SK-N-SH (cell line): ENCODE measurements around the gene INPP5A. TPM values are rescaled to one million over a fixed set of nuclear protein-coding genes. Genes with fewer than 3 reads are reported as not detected.

ENCODE experiments used
- CTCF ChIA-PET: fragments of 300-600, 350-600 bp; formaldehyde crosslinking; extraction: SDS; loops from one replicate; lab custom pipeline; 2021; lab: Yijun Ruan, JAX
- POLR2A ChIA-PET: fragments of 350-600 bp; sonication (Branson Sonifier 250); formaldehyde crosslinking; extraction: SDS; loops from one replicate; lab custom pipeline; 2020; ENCODE audit warnings: antibody characterized with exemption, inconsistent platforms; lab: Yijun Ruan, JAX
- DNase-seq: peaks from one replicate; pipeline ENCODE4 v3.0.0; 2012
- H2AFZ ChIP-seq: fragments of 200-600 bp; sonication (generic); 2 replicates; pipeline ENCODE4 v1.8.1; 2016; ENCODE audit warnings: antibody characterized with exemption, mild to moderate bottlenecking, low read depth
- H3F3A ChIP-seq: fragments of 200-600 bp; sonication (generic); replicated peaks from 2 replicates; pipeline ENCODE3; 2016; ENCODE audit warnings: antibody characterized with exemption, mild to moderate bottlenecking; ENCODE audit not compliant: insufficient read depth
- H3K27ac ChIP-seq, 2 experiments: fragments of 200-500 bp in 1 of 2; fragments of 200-600 bp in 1 of 2; sonication (Bioruptor generic) in 1 of 2; sonication (generic), shearing (Covaris generic) in 1 of 2; 2 replicates each; pipeline versions ENCODE4 v1.5.1 to v1.6.1; 2014 to 2016; ENCODE audit warnings: low read depth in 2 of 2, inconsistent platforms in 1 of 2, low read length in 1 of 2, mild to moderate bottlenecking in 1 of 2, mixed read lengths in 1 of 2
- H3K27me3 ChIP-seq: fragments of 200-600 bp; sonication (generic), shearing (Covaris generic); 2 replicates; pipeline ENCODE4 v1.6.1; 2016; ENCODE audit warnings: mixed run types; ENCODE audit not compliant: insufficient read depth
- H3K36me3 ChIP-seq, 2 experiments: fragments of 200-500 bp in 1 of 2; fragments of 200-600 bp in 1 of 2; sonication (Bioruptor generic) in 1 of 2; sonication (generic) in 1 of 2; replicated peaks in 1 of 2; 2 replicates each; pipeline versions ENCODE3 to v1.5.1; 2014 to 2016; ENCODE audit warnings: low read length in 1 of 2, mild to moderate bottlenecking in 1 of 2; ENCODE audit not compliant: insufficient read depth in 2 of 2, control insufficient read depth in 1 of 2
- H3K4me1 ChIP-seq, 2 experiments: fragments of 200-500 bp in 1 of 2; fragments of 200-600 bp in 1 of 2; sonication (Bioruptor generic) in 1 of 2; sonication (generic), shearing (Covaris generic) in 1 of 2; 2 replicates each; pipeline versions ENCODE4 v1.5.1 to v1.6.1; 2014 to 2016; ENCODE audit warnings: low read depth in 1 of 2, low read length in 1 of 2, mixed run types in 1 of 2; ENCODE audit not compliant: insufficient read depth in 2 of 2, control insufficient read depth in 1 of 2
- H3K4me2 ChIP-seq: fragments of 200-600 bp; sonication (generic), shearing (Covaris generic); 2 replicates; pipeline ENCODE4 v1.6.1; 2017; ENCODE audit warnings: mixed run types
- H3K4me3 ChIP-seq, 2 experiments: fragments of 200-500 bp in 1 of 2; fragments of 200-600 bp in 1 of 2; sonication (Bioruptor generic) in 1 of 2; sonication (generic), shearing (Covaris generic) in 1 of 2; 2 replicates each; pipeline versions ENCODE4 v1.5.1 to v1.8.1; 2014 to 2016; ENCODE audit warnings: low read depth in 2 of 2, inconsistent platforms in 1 of 2, low read length in 1 of 2, mild to moderate bottlenecking in 1 of 2, mixed read lengths in 1 of 2, moderate library complexity in 1 of 2
- H3K79me2 ChIP-seq: fragments of 200-600 bp; sonication (generic); 2 replicates; pipeline ENCODE4 v1.8.1; 2017; ENCODE audit warnings: mild to moderate bottlenecking; ENCODE audit not compliant: insufficient read depth
- H3K9ac ChIP-seq: fragments of 200-600 bp; sonication (generic); 2 replicates; pipeline ENCODE4 v1.6.1; 2017; ENCODE audit warnings: mixed run types
- H3K9me2 ChIP-seq: fragments of 200-600 bp; sonication (generic); 2 replicates; pipeline ENCODE4 v1.6.1; 2017; ENCODE audit warnings: mixed run types
- H3K9me3 ChIP-seq: fragments of 200-600 bp; sonication (generic); 2 replicates; pipeline ENCODE4 v1.6.1; 2017; ENCODE audit warnings: mixed run types, mild to moderate bottlenecking, moderate library complexity
- H4K20me1 ChIP-seq: fragments of 200-600 bp; sonication (generic); 2 replicates; pipeline ENCODE4 v1.6.1; 2017; ENCODE audit warnings: mild to moderate bottlenecking, mixed run types; ENCODE audit not compliant: insufficient read depth
- CHD2 ChIP-seq: fragments of 150-350 bp; IDR thresholded peaks from 2 replicates; pipeline ENCODE4 v1.6.1; 2018; ENCODE audit warnings: low read length; ENCODE audit not compliant: partially characterized antibody
- CTCF ChIP-seq: fragments of 200-600 bp; sonication (generic); IDR thresholded peaks from 2 replicates; pipeline ENCODE4 v1.6.1; 2017; ENCODE audit warnings: antibody characterized with exemption, mild to moderate bottlenecking, moderate library complexity
- EP300 ChIP-seq, 2 experiments: IDR thresholded peaks; 2 replicates each; pipeline versions ENCODE4 v1.4.0 to v1.6.1; 2012; ENCODE audit warnings: borderline replicate concordance in 1 of 2, low read depth in 1 of 2, low read length in 1 of 2
- EZH2phosphoT487 ChIP-seq: fragments of 200-600 bp; sonication (generic); IDR thresholded peaks from 2 replicates; pipeline ENCODE4 v1.6.1; 2017; ENCODE audit warnings: low read depth, mixed run types, mild to moderate bottlenecking, antibody characterized with exemption, moderate library complexity, borderline replicate concordance
- FOXJ3 ChIP-seq: sonication (generic); formaldehyde crosslinking; IDR thresholded peaks from 2 replicates; pipeline ENCODE4 v1.5.1; 2020; ENCODE audit warnings: mild to moderate bottlenecking, missing genetic modification reagents
- FOXM1 ChIP-seq: IDR thresholded peaks from 2 replicates; pipeline ENCODE4 v1.4.0; 2012; ENCODE audit warnings: low read depth, mild to moderate bottlenecking
- GATA2 ChIP-seq: sonication (generic); formaldehyde crosslinking; IDR thresholded peaks from 2 replicates; pipeline ENCODE4 v1.5.0; 2020; ENCODE audit warnings: mild to moderate bottlenecking, missing genetic modification reagents
- IRF3 ChIP-seq: fragments of 150-350 bp; IDR thresholded peaks from 2 replicates; pipeline ENCODE4 v1.6.1; 2016; ENCODE audit warnings: mild to moderate bottlenecking, low read depth, low read length
- MXI1 ChIP-seq: IDR thresholded peaks from 2 replicates; pipeline ENCODE4 v1.6.1; 2012; ENCODE audit warnings: mild to moderate bottlenecking, low read depth, low read length, improper control_type of control experiment
- RAD21 ChIP-seq: IDR thresholded peaks from 2 replicates; pipeline ENCODE4 v1.6.1; 2012; ENCODE audit warnings: mild to moderate bottlenecking, low read length
- RCOR1 ChIP-seq: fragments of 150-350 bp; IDR thresholded peaks from 2 replicates; pipeline ENCODE4 v1.6.1; 2017; ENCODE audit warnings: antibody characterized with exemption, low read length
- SIN3A ChIP-seq: IDR thresholded peaks from 2 replicates; pipeline ENCODE4 v1.6.1; 2012; ENCODE audit warnings: low read depth, mild to moderate bottlenecking, low read length, moderate library complexity, borderline replicate concordance
- SMC3 ChIP-seq: IDR thresholded peaks from 2 replicates; pipeline ENCODE4 v1.6.1; 2012; ENCODE audit warnings: low read depth, low read length, improper control_type of control experiment
- TEAD4 ChIP-seq: IDR thresholded peaks from 2 replicates; pipeline ENCODE4 v1.4.0; 2012; ENCODE audit warnings: mild to moderate bottlenecking, borderline replicate concordance; ENCODE audit not compliant: insufficient read depth
- ZBTB33 ChIP-seq: IDR thresholded peaks from 2 replicates; pipeline ENCODE4 v1.4.0; 2012; ENCODE audit warnings: low read depth, borderline replicate concordance
- WGBS: methylation state at CpG from one replicate; pipeline ENCODE4 v1.1.6; 2017; ENCODE audit warnings: low lambda C conversion rate; 5-methylcytosine and 5-hydroxymethylcytosine counted together
- polyA plus RNA-seq, 3 experiments: library from polyadenylated mRNA; depleted of rRNA; stranded (reverse); fragments of >200 nt; gene quantifications; 2 replicates each; pipeline ENCODE4 v1.2.3, GENCODE V29; 2012

Gene INPP5A
- polyA plus RNA-seq, 1 of the 3 experiments (the other 2 are of a cell fraction), result 12.0 TPM

- no peaks in the 10 kb centered on the region for H3K79me2 ChIP-seq
- ChIA-PET CTCF (interaction anchor here (1.4 to 1.5 kb wide), 2 partner anchors 9 to 66 kb away, joined by 3 to 15 read pairs; no protein-coding TSS in a partner anchor), POLR2A (no interaction called here)
- no peaks in the 10 kb centered on the region for H3K27me3 ChIP-seq
- H3F3A ChIP-seq, result peaks cover 7% of the 10 kb centered on the region
- no peaks in the 10 kb centered on the region for H3K9me3 ChIP-seq
- H2AFZ ChIP-seq, result no peak overlapping the region
- no peak overlapping the region for H3K4me2 ChIP-seq
- 96% methylated on average over 26 of the region's 29 CpGs for WGBS
- H3K4me3 ChIP-seq, result no peak overlapping the region
- no peak overlapping the region for H3K9ac ChIP-seq
- TF ChIP-seq EZH2phosphoT487 (no peak), RAD21 (no peak), IRF3 (no peak), ZBTB33 (no peak), RCOR1 (no peak), GATA2 (CRISPR knock-in tag) (no peak), SIN3A (no peak), CHD2 (no peak), SMC3 (no peak), CTCF (no peak), MXI1 (no peak), FOXM1 (no peak), FOXJ3 (CRISPR knock-in tag) (no peak), TEAD4 (no peak), EP300 (IDR thresholded peaks at IDR 0.05; ENCODE audit: borderline replicate concordance in 1 of 2, low read depth in 1 of 2, low read length in 1 of 2) (no peak)
- peaks cover 20 to 22% of the 10 kb centered on the region in 2 experiments for H3K4me1 ChIP-seq
- H4K20me1 ChIP-seq, result no peaks in the 10 kb centered on the region
- no peak overlapping the region for H3K27ac ChIP-seq
- DNase-seq, result no peak
- no peaks in the 10 kb centered on the region for H3K36me3 ChIP-seq
- no peaks in the 10 kb centered on the region for H3K9me2 ChIP-seq
Observed at GRCh38 chr10:132663666-132664365, 126.2 kb downstream of the INPP5A start.
